Middle frontal gyrus (tissue), 1 donor: Measurements from ENCODE around the gene C11orf54.
"Not testable (repeated sequence)": the region's sequence is repeated elsewhere in the genome, so short reads cannot be mapped to it uniquely, and the experiment has no call there.

ENCODE experiments used
- DNase-seq: peaks from one replicate; pipeline ENCODE4 v3.0.0-alpha.2; 2015; ENCODE audit warnings: low spot score; ENCODE audit errors: extremely low spot score

C11orf54 gene

GRCh38 chr11:93734427-93735222 lies 6.8 kb upstream of the C11orf54 start:
- DNase-seq = no peak

DNA sequence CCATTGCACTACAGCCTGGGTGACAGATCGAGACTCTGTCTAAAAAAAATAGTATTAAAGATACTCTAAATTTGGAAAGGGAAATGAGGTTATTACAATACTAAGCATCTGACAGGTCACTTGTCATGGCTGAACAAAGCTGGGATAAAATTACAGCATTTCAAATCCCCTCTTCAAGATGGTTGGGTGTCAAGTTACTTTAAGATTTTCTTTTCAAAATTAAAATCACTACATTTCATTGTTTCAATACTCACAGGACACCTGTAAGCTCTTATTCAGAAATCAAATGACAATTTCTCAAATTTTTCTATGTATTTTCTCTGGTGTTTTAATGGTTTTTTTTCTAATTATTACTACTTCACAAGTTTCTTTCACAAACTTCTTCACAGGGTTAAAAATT lies 5.8 kb upstream of the C11orf54 start:
- no peak for DNase-seq

DNA sequence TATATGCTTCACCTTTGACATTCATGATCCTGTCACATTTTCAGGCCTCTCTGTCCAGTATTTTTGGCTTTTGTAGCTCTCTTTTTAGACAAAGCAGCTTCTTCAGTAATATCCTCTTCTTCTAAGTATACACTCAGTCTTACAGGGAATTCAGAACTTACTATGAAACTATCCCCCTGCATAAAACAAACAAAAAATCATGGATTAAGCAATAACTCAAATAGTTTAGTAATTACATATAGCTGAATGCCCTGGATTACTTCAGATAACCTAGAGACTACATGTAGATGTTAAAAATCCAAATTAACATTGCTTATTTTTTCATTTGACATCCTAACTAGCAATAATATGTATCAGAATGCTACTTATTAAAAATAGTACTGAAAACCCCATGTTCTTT lies 5.3 kb upstream of the C11orf54 start:
- no peak for DNase-seq

- no peak for DNase-seq
Measured at GRCh38 chr11:93737904-93738612, 3.4 kb upstream of the C11orf54 start.

DNA sequence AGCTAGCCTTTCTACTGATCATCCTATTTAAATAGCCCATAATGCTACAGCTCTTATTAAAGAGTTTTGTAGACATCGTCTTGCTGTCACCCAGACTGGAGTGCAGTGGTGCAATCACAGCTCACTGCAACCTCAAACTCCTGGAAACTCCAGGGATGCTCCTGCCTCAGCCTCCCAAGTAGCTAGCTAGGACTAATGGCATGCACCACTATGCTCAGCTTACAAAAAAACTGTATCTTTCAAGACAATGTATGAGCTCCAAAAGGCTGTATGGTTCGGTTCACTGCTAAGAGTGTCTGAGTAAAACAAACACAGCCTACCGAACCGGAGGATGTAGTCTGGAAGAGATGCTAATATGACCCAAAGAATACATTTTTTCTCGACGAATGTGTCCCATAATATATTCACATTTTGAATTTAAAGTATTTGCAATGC lies 2.8 kb upstream of the C11orf54 start:
- no peak for DNase-seq

- DNase-seq = no peak
Measured at GRCh38 chr11:93740031-93740729, 1.3 kb upstream of the C11orf54 start.

GRCh38 chr11:93740730-93741093 lies 760 bp upstream of the C11orf54 start:
- no peak for DNase-seq

GRCh38 chr11:93741882-93742226 lies 382 bp downstream of the C11orf54 start:
- no peak for DNase-seq

GRCh38 chr11:93743291-93743690 lies 1.8 kb downstream of the C11orf54 start:
- DNase-seq = no peak

- DNase-seq = no peak
Measured at GRCh38 chr11:93744669-93745004, 3.2 kb downstream of the C11orf54 start.

- not testable (repeated sequence) for DNase-seq
Measured at GRCh38 chr11:93745005-93745755, 3.7 kb downstream of the C11orf54 start.

- DNase-seq = no peak
Measured at GRCh38 chr11:93746101-93746500, 4.6 kb downstream of the C11orf54 start.

- DNase-seq = no peak
Measured at GRCh38 chr11:93747122-93747521, 5.7 kb downstream of the C11orf54 start.

GRCh38 chr11:93751001-93751400 lies 9.5 kb downstream of the C11orf54 start:
- DNase-seq = no peak

DNA sequence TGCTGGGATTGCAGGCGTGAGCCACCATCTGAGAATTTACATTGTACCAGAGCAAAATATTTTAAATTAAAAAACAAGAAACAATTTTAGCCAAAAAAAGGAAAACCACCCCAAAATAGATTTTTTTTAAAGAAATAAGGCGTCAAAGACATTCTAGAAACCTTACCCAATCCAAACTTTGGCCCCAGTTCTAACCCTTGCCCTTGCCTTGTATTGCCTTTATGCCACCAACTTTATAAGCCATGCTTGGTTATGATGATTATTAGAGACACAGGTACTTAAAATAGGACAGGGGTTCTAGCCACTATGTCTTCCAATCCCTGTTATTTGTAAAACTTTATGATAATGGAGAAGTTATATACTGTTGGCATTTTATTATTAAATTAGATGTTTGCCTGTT lies 11.8 kb downstream of the C11orf54 start:
- DNase-seq = no peak

DNA sequence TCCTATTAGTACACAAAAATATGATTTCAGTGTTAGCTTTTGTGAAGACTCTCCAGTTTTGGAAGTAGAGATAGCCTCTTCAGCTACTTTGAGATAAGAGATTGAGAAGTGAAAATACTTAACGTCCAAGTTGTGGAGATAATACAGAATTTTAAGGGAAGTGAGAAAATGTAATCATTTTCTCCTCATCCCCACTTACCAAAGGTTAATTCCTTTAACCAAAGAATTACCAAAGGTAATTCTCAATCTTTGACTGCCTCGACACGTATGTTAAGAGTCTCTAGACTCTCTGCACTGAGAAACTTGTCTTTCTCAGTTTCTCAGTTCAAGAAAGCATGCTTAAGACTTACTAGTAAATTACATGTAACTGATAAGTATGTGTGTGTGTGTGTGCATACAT lies 15.3 kb downstream of the C11orf54 start:
- no peak for DNase-seq

DNA sequence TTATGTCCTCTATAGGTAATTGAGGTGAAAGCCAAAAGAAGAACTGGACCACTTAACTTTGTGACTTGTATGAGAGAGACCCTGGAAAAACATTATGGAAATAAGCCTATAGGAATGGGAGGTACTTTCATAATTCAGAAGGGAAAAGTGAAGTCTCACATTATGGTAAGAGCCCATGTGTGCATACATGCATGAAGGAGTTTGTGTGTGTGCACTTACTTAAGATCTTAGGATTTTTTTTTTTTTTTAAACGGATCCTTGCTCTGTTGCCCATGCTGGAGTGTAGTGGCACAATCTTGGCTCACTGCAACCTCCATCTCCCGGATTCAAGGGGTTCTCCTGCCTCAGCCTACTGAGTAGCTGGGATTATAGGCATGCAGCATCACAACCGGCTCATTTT lies 15.8 kb downstream of the C11orf54 start:
- no peak for DNase-seq

GRCh38 chr11:93757924-93758865 lies 16.7 kb downstream of the C11orf54 start:
- DNase-seq = no peak

DNA sequence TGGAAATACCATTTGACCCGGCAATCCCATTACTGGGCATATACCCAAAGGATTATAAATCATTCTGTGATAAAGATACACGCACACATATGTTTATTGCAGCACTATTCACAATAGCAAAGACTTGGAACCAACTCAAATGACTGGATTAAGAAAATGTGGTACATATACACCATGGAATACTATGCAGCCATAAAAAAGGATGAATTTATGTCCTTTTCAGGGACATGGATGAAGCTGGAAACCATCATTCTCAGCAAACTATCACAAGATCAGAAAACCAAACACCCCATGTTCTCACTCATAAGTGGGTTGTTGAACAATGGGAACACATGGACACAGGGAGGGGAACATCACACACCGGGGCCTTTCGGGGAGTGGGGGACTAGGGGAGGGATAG lies 17.7 kb downstream of the C11orf54 start:
- DNase-seq = not testable (repeated sequence)

GRCh38 chr11:93761910-93762309 lies 20.4 kb downstream of the C11orf54 start:
- DNase-seq = no peak

GRCh38 chr11:93765551-93765950 lies 24.1 kb downstream of the C11orf54 start:
- no peak for DNase-seq
